K562 (cell line): ENCODE measurements around the gene HMGCL. TPM values are rescaled to one million over a fixed set of nuclear protein-coding genes. Genes with fewer than 3 reads are reported as not detected.

Experiments
- CGGBP1 ChIP-seq: fragments of 250-450 bp; sonication (Bioruptor Pico); IDR thresholded peaks from 2 replicates; pipeline ENCODE4 v1.9.0; 2021; ENCODE audit warnings: mild to moderate bottlenecking
- CLOCK ChIP-seq: fragments of 250-450 bp; sonication (Bioruptor Pico); IDR thresholded peaks from 2 replicates; pipeline ENCODE4 v1.4.0; 2020; ENCODE audit warnings: mild to moderate bottlenecking, moderate library complexity, borderline replicate concordance
- ELF2 ChIP-seq: fragments of 250-450 bp; sonication (Bioruptor Pico); IDR thresholded peaks from 2 replicates; pipeline ENCODE4 v1.5.0; 2021; ENCODE audit warnings: mild to moderate bottlenecking
- IRF2 ChIP-seq: sonication (generic); formaldehyde crosslinking; IDR thresholded peaks from 2 replicates; pipeline ENCODE4 v1.8.1; 2022; ENCODE audit warnings: mild to moderate bottlenecking, missing genetic modification reagents
- KLF13 ChIP-seq: fragments of 450-650 bp; IDR thresholded peaks from 2 replicates; pipeline ENCODE4 v1.6.1; 2016; ENCODE audit warnings: missing genetic modification characterization, low read depth, mild to moderate bottlenecking, missing compliant biosample characterization, moderate library complexity, borderline replicate concordance
- MEF2A ChIP-seq: IDR thresholded peaks from 2 replicates; pipeline ENCODE4 v1.6.1; 2011; ENCODE audit warnings: low read depth, mild to moderate bottlenecking, low read length, moderate library complexity; ENCODE audit not compliant: control insufficient read depth
- MYNN ChIP-seq, 2 experiments: sonication (generic); formaldehyde crosslinking in 1 of 2; IDR thresholded peaks; 2 replicates each; pipeline versions ENCODE4 v1.5.0 to v1.6.1; 2016 to 2020; ENCODE audit warnings: antibody characterized with exemption in 1 of 2, missing genetic modification reagents in 1 of 2
- RBM39 ChIP-seq: fragments of 200-400 bp; formaldehyde crosslinking; optimal IDR thresholded peaks from 2 replicates; pipeline ENCODE3; 2018; ENCODE audit warnings: low read depth, low read length
- SLC30A9 ChIP-seq: fragments of 250-450 bp; sonication (Bioruptor Pico); IDR thresholded peaks from 2 replicates; pipeline ENCODE4 v1.8.0; 2022; ENCODE audit warnings: mild to moderate bottlenecking, moderate library complexity
- SRSF3 ChIP-seq: fragments of 200-400 bp; formaldehyde crosslinking; IDR thresholded peaks from 2 replicates; pipeline ENCODE4 v1.6.1; 2016; ENCODE audit warnings: mild to moderate bottlenecking, low read length, moderate library complexity; ENCODE audit not compliant: insufficient read depth
- TEAD1 ChIP-seq, 2 experiments: fragments of 450-650 bp in 1 of 2; sonication (generic) in 1 of 2; formaldehyde crosslinking; IDR thresholded peaks; 2 replicates each; pipeline versions ENCODE4 v1.4.0 to v1.8.0; 2020 to 2022; ENCODE audit warnings: mild to moderate bottlenecking in 2 of 2, missing genetic modification reagents in 1 of 2
- TRIM28 ChIP-seq: fragments of 450-650 bp; IDR thresholded peaks from 2 replicates; pipeline ENCODE4 v1.6.1; 2017
- TSC22D4 ChIP-seq: fragments of 450-650 bp; IDR thresholded peaks from 2 replicates; pipeline ENCODE4 v1.6.1; 2016; ENCODE audit warnings: missing genetic modification characterization, missing biosample characterization, control low read depth
- ZNF175 ChIP-seq: fragments of 200-800 bp; sonication (Bioruptor generic); IDR thresholded peaks from 2 replicates; pipeline ENCODE4 v1.6.1; 2016; ENCODE audit warnings: low read depth, mild to moderate bottlenecking, missing genetic modification characterization, missing compliant biosample characterization
- ZNF253 ChIP-seq: fragments of 250-450 bp; sonication (Bioruptor Pico); conservative IDR thresholded peaks from 2 replicates; pipeline ENCODE4 v1.6.1; 2021; ENCODE audit warnings: mild to moderate bottlenecking
- ZNF717 ChIP-seq: fragments of 250-450 bp; sonication (Bioruptor Pico); IDR thresholded peaks from 2 replicates; pipeline ENCODE4 v1.5.0; 2021
- polyA plus RNA-seq, 8 experiments: library from polyadenylated mRNA; depleted of rRNA in 4 of 8; stranded (reverse) in 5 of 8; unstranded in 3 of 8; fragments of >200 nt; fragmentation: Nextera tagmentation in 2 of 8; fragmentation: Illumina TruSeq in 1 of 8; extraction: Ambion mirVana in 2 of 8; extraction: Trizol in 1 of 8; gene quantifications; 2 replicates each; pipeline versions ENCODE4 v1.2.1 to v1.2.3, GENCODE V29; 2011 to 2014; ENCODE audit warnings: inconsistent platforms in 1 of 8, missing spikeins in 1 of 8
- total RNA-seq, 7 experiments: library from RNA; depleted of rRNA in 6 of 7; stranded (reverse); fragments of >200 nt in 6 of 7; fragmentation: Illumina TruSeq in 2 of 7; extraction: Trizol in 2 of 7; gene quantifications; 2 replicates each; pipeline versions ENCODE4 v1.2.1 to v1.2.3, GENCODE V29; 2011 to 2021; ENCODE audit warnings: low replicate concordance in 1 of 7
- TF ChIP-seq, protein P1 (sequence below): fragments of 250-450 bp; sonication (Bioruptor Pico); IDR thresholded peaks from 2 replicates; pipeline ENCODE4 v1.8.0; 2022; ENCODE audit warnings: moderate library complexity, mild to moderate bottlenecking, inconsistent platforms

The HMGCL gene
- total and polyA plus RNA-seq, 9 of the 15 experiments (the other 6 are each of a cell fraction or from before 2014, with no cell fraction given): 18.0 to 82.2 (median 24.2) TPM

DNA sequence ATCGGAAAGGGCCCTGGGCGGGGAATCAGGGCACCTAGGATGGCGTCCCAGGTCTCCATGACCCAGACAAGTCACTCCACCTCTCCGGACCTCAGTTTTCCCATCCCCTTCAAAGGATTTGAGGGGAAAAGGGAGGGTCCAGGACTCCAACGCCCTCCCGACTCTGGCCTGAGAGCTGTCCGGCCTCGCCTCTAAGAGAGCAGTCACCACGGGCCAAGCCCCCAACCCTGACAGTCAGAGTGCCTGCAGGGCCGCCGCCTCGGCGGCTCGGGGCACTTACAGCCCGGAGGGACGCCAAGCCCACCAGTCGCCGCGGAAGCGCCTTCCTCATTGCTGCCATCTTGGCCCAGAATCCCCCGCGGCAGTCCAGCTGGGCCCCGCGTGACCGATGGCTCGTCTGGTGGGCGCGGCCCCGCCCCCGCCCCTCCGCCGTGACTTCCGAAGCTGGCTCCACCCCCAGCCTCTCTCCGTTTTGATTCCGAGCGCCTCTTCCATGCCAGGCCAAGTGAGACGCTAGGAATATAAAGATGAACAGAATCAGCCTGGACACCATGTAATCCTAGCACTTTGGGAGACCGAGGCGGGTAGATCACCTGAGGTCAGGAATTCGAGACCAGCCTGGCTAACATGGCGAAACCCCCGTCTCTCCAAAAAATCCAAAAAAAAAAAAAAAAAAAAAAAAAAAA, at the start of gene HMGCL (continued):
- TF ChIP-seq CLOCK (CRISPR knock-in tag) (0 out of 2 replicates have a peak, but pooled peaks have one; percentile 34), MEF2A (no peak), IRF2 (no peak), TRIM28 (0 out of 2 replicates have a peak, but pooled peaks have one; percentile 27), RBM39 (no peak), ZNF717 (CRISPR knock-in tag) (0 out of 2 replicates have a peak, but pooled peaks have one; percentile 55), MYNN (IDR thresholded peaks at IDR 0.05) (peak; percentile 75; the same call in 1 of the 2 replicates), MYNN (CRISPR knock-in tag; IDR thresholded peaks at IDR 0.05) (no peak), CGGBP1 (CRISPR knock-in tag) (no peak), ELF2 (CRISPR knock-in tag) (no peak), ZNF175 (CRISPR knock-in tag) (0 out of 2 replicates have a peak, but pooled peaks have one; percentile 49), SLC30A9 (CRISPR knock-in tag) (no peak), TSC22D4 (tag) (no peak), KLF13 (tag) (peak; percentile 87), TEAD1 (CRISPR knock-in tag; IDR thresholded peaks at IDR 0.05) (peak in 1 of 2 experiments; percentile 62; a peak in 1 of 4 replicates), ZNF253 (CRISPR knock-in tag) (no peak), SRSF3 (no peak)
- TF ChIP-seq, protein P1, sequence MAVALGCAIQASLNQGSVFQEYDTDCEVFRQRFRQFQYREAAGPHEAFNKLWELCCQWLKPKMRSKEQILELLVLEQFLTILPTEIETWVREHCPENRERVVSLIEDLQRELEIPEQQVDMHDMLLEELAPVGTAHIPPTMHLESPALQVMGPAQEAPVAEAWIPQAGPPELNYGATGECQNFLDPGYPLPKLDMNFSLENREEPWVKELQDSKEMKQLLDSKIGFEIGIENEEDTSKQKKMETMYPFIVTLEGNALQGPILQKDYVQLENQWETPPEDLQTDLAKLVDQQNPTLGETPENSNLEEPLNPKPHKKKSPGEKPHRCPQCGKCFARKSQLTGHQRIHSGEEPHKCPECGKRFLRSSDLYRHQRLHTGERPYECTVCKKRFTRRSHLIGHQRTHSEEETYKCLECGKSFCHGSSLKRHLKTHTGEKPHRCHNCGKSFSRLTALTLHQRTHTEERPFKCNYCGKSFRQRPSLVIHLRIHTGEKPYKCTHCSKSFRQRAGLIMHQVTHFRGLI (CRISPR knock-in tag): no peak
